ENCODE data around the gene PCDHGB6.
A peak's percentile ranks its signal among the peaks of the same experiment; 100 is the strongest.
"Not testable (repeated sequence)": the region's sequence is repeated elsewhere in the genome, so short reads cannot be mapped to it uniquely, and the experiment has no call there.

Gene PCDHGB6

DNA sequence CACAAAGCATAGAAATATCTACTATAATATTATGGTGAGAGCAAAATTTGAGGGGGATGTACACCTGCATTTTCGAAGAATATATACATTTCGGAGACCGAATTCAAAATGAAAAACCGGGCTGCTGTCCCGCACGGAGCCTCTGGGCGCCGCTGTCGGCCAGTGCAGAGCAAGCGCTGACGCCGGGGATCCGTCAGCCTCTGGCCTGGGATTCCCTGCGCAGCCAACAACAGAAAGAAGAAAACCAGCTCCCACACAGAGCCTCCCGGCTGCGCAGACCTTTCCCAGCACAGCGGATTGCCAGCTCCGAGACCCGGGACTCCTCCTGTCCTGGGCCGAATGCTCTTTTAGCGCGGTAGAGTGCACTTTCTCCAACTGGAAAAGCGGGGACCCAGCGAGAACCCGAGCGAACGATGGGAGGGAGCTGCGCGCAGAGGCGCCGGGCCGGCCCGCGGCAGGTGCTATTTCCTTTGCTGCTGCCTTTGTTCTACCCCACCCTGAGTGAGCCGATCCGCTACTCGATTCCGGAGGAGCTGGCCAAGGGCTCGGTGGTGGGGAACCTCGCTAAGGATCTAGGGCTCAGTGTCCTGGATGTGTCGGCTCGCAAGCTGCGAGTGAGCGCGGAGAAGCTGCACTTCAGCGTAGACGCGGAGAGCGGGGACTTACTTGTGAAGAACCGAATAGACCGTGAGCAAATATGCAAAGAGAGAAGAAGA, at the start of gene PCDHGB6:
Gene PCDHGB6, plus strand, starts transcription at position 232 of the 716 bp plus-strand sequence. Its CDS starts 182 bp downstream, at position 414.
- DNase-seq (ENCODE audit: low spot score) = peak; percentile 77

DNA sequence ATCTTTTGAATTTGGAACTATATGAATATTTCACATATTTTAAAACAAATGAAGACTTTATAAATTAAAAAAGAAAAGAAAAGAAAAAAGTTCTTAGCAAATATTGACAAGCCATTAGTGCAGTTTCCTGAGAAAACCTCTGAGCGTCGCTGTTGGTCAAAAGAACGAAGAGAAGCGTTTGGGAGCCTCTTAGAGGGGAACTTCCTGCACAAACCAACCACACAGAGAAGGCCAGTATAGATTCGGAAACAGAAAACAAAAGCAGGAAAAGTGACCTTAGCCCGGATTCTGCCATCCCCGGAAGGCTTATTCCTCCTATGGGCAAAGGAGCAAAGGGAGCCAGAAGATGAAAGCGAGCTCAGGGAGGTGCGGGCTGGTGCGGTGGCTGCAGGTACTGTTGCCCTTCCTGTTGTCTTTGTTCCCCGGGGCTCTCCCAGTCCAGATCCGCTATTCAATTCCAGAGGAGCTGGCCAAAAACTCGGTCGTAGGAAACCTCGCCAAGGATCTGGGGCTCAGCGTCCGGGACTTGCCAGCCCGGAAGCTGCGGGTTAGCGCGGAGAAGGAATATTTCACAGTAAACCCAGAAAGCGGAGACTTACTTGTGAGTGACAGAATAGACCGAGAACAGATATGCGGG, 47.9 kb upstream of the PCDHGB6 start, which contains the start of gene PCDHGB2:
Gene PCDHGB2, plus strand, starts transcription at position 205 of the 637 bp plus-strand sequence. Its CDS starts 142 bp downstream, at position 347.
- DNase-seq (ENCODE audit: low spot score) = peak; percentile 41

DNA sequence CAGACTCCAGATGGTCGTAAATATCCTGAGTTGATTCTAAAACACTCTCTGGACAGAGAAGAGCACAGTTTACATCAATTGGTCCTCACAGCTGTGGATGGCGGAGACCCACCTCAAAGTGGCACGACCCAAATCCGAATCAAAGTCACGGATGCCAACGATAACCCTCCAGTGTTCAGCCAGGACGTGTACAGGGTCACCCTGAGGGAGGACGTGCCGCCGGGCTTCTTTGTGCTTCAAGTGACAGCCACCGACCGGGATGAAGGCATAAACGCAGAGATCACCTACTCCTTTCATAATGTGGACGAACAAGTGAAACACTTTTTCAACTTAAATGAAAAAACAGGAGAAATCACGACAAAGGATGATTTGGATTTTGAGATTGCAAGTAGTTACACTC, 47.1 kb upstream of the PCDHGB6 start:
- no peak for DNase-seq (ENCODE audit: low spot score)

DNA sequence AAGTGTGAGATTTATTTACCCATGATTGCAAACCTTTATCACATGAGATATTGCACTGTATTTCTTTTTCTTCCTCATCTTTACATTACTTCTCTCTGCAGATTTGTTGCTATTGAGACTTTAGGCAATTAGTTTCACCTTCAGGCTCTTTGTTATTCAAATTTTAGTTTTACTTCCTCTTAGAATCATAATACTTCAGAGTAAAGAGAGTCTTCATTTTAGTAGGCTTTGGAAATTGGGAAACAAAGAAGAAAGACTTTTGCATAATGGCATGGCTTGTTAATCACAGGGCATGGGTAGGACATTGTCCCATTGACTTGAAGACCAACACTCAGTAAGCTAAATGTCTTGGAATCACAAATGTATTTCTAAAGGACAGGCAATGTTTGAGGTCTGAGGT, 45.1 kb upstream of the PCDHGB6 start:
- no peak for DNase-seq (ENCODE audit: low spot score)

DNA sequence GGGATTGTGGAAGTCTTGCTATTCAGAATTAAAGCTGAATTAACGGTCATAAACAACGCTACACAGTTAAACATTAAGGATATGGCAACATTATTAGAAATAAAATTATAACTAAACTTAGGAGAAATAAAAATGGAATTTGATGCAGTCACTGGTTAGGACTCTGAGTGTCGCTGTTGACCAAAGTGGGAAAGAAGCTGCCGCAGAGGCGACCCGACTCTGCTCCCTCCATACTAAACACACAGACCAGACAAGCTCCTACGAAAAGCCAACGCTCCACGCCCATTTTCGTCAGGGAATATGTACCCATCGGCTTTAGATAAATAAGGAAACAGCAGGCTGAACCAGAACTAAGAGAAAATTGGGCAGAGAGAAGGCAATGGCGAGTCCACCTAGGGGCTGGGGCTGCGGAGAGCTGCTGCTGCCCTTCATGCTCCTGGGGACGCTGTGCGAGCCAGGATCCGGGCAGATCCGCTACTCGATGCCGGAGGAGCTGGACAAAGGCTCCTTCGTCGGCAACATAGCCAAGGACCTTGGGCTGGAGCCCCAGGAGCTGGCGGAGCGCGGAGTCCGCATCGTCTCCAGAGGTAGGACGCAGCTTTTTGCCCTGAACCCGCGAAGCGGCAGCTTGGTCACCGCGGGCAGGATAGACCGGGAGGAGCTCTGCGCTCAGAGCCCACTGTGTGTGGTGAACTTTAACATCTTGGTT, 43.7 kb upstream of the PCDHGB6 start, which contains the start of gene PCDHGA5:
Gene PCDHGA5, plus strand, starts transcription at position 211 of the 709 bp plus-strand sequence. Its CDS starts 169 bp downstream, at position 380.
- no peak for DNase-seq (ENCODE audit: low spot score)

DNA sequence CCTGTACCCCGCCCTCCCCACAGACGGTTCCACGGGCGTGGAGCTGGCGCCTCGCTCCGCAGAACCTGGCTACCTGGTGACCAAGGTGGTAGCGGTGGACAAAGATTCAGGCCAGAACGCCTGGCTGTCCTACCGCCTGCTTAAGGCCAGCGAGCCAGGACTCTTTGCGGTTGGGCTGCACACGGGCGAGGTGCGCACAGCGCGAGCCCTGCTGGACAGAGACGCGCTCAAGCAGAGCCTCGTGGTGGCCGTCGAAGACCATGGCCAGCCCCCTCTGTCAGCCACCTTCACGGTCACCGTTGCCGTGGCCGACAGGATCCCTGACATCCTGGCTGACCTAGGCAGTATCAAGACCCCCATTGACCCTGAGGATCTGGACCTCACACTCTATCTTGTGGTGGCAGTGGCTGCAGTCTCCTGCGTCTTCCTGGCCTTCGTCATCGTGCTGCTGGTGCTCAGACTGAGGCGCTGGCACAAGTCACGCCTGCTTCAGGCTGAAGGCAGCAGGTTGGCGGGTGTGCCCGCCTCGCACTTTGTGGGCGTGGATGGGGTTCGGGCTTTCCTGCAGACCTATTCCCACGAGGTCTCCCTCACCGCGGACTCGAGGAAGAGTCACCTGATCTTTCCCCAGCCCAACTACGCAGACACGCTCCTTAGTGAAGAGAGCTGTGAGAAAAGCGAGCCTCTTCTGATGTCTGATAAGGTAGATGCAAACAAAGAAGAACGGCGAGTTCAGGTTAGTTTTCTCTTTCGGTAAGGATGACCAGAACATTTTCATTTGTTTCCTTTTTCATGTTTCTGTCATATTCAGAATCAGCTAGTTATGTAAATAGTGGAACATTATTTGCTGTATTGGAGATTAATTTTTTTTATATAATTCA, 41.6 kb upstream of the PCDHGB6 start:
- DNase-seq (ENCODE audit: low spot score) = no peak

DNA sequence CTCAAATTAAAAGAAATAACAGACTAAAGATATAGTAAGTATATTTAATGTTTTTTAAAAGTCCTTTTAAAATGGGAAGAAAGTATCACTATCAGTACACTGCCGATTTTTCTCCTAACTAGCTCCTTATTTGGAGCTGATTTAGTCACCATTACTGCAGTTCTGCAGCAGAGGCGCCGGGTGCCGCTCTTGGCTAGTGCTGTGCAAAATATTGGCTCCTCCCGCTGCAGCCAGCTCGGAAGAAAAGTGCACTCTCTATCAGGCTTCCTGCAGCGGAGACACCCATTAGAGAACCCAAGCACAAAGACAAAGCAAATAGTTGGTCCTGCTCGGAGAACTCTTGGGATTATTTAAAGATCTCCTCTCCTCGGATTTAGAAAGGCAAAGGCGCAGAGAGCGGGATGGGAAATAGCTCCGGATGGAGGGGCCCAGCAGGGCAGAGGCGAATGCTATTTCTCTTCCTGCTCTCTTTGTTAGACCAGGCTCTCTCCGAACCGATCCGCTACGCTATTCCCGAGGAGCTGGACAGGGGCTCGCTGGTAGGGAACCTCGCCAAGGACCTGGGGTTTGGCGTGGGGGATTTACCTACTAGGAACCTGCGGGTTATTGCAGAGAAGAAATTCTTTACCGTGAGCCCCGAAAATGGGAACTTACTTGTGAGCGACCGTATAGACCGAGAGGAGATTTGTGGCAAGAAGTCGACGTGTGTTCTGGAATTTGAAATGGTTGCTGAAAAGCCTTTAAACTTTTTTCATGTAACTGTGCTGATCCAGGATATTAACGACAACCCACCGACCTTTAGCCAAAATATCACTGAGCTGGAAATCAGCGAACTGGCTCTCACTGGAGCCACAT, 37.6 kb upstream of the PCDHGB6 start, which contains the start of gene PCDHGB3:
Gene PCDHGB3, plus strand, starts transcription at position 249 of the 855 bp plus-strand sequence. Its CDS starts 153 bp downstream, at position 402.
- DNase-seq (ENCODE audit: low spot score) = no peak

DNA sequence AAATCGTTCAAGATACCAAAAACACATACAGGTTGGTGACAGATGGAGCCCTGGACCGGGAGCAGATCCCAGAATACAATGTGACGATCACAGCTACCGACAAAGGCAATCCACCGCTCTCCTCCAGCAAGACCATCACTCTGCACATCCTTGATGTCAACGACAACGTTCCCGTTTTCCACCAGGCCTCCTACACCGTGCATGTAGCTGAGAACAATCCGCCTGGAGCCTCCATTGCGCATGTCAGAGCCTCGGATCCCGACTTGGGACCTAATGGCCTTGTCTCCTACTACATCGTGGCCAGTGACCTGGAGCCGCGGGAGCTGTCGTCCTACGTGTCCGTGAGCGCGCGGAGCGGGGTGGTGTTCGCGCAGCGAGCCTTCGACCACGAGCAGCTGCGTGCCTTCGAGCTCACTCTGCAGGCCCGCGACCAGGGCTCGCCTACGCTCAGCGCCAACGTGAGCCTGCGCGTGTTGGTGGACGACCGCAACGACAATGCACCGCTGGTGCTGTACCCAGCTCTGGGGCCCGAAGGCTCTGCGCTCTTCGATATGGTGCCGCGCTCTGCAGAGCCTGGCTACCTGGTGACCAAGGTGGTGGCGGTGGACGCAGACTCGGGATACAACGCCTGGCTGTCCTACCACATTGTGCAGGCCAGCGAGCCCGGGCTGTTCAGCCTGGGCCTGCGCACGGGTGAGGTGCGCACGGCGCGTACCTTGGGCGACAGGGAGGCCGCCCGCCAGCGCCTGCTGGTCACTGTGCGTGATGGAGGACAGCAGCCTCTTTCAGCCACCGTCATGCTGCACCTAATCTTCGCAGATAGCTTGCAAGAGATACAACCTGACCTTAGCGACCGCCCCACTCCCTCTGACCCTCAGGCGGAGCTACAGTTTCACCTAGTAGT, 36.0 kb upstream of the PCDHGB6 start:
- DNase-seq (ENCODE audit: low spot score) = no peak

DNA sequence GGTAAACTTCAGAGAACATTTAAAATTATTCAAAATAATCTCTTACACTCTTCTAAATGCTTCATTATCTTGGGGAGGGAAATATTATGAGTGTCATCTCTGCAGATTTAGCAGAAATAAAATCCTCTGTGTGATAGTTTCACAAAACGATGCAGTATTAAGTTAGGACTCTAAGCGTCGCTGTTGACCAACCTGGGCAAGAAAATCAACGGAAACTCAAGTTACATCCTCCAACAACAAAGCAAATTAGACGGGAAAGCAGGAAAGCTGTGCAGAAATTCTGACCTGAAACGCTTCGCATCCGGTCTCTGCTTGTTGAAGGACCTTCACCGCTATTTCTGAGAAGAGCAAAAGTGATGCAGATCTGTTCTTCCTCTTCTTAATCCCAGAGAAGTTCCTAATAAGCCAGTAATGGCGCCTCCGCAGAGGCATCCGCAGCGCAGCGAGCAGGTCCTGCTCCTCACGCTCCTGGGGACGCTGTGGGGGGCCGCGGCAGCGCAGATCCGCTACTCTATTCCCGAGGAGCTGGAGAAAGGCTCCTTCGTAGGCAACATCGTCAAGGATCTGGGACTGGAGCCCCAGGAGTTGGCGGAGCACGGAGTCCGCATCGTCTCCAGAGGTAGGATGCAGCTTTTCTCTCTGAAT, 34.0 kb upstream of the PCDHGB6 start, which contains the start of gene PCDHGA6:
Gene PCDHGA6, plus strand, starts transcription at position 219 of the 645 bp plus-strand sequence. Its CDS starts 193 bp downstream, at position 412.
- no peak for DNase-seq (ENCODE audit: low spot score)

DNA sequence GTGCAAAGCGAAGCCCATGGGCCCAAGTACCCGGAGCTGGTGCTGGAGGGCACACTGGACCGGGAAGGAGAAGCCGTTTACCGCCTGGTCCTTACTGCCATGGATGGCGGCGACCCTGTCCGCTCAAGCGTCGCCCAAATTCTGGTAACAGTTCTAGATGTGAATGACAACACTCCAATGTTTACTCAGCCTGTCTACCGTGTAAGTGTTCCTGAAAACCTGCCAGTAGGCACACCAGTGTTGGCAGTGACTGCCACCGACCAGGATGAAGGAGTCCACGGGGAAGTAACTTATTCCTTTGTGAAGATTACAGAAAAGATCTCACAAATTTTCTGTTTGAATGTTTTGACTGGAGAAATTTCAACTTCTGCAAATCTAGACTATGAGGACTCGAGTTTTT, 33.2 kb upstream of the PCDHGB6 start:
- DNase-seq (ENCODE audit: low spot score) = no peak

DNA sequence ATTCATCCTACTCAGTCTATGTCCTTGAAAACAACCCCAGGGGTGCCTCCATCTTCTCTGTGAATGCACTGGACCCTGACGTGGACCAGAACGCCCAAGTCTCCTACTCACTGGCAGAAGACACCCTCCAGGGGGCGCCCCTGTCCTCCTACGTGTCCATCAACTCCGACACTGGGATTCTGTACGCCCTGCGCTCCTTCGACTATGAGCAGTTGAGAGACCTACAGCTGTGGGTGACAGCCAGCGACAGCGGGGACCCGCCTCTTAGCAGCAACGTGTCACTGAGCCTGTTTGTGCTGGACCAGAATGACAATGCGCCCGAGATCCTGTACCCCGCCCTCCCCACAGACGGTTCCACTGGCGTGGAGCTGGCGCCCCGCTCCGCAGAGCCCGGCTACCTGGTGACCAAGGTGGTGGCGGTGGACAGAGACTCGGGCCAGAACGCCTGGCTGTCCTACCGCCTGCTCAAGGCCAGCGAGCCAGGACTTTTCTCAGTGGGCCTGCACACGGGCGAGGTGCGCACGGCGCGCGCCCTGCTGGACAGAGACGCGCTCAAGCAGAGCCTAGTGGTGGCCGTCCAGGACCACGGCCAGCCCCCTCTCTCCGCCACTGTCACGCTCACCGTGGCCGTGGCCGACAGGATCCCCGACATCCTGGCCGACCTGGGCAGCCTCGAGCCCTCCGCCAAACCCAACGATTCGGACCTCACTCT, 32.2 kb upstream of the PCDHGB6 start:
- not testable (repeated sequence) for DNase-seq (ENCODE audit: low spot score)

DNA sequence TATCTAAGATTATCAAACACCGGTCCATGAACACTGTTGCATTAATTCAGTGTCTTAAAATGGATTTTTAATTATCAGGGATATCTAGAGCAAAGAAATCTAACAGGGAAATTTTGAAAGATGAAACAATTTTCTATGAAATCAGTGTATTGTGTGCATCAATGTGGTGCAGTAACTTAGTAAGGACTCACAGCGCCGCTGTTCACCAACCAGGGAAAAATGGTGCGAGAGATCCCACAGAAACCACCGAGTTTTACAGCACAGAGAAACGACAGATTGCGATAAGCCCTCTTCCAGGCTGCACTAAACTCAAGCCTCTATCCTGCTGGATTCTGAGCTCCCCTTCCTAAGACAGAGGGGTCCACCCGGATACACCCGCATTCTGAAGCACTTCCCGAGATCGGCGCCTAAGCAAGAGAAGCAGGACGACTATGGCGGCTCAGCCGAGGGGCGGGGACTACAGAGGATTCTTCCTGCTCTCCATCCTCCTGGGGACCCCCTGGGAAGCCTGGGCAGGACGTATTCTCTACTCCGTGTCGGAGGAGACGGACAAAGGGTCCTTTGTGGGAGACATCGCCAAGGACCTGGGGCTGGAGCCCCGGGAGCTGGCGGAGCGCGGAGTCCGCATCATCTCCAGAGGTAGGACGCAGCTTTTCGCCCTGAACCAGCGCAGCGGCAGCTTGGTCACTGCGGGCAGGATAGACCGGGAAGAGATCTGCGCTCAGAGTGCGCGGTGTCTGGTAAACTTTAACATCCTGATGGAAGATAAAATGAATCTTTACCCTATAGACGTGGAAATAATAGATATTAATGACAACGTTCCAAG, 25.1 kb upstream of the PCDHGB6 start, which contains the start of gene PCDHGA7:
Gene PCDHGA7, plus strand, starts transcription at position 274 of the 826 bp plus-strand sequence. Its CDS starts 158 bp downstream, at position 432.
- DNase-seq (ENCODE audit: low spot score) = no peak

DNA sequence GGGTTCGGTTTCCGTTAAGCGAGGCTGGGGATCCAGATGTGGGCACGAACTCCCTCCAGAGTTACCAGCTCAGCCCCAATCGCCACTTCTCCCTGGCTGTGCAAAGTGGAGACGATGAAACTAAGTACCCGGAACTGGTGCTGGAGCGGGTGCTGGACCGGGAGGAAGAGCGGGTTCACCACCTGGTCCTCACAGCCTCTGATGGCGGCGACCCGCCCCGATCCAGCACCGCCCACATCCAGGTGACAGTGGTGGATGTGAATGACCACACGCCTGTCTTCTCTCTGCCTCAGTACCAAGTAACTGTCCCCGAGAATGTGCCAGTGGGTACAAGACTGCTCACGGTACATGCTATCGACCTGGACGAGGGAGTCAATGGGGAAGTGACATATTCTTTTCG, 24.5 kb upstream of the PCDHGB6 start:
- DNase-seq (ENCODE audit: low spot score) = no peak

DNA sequence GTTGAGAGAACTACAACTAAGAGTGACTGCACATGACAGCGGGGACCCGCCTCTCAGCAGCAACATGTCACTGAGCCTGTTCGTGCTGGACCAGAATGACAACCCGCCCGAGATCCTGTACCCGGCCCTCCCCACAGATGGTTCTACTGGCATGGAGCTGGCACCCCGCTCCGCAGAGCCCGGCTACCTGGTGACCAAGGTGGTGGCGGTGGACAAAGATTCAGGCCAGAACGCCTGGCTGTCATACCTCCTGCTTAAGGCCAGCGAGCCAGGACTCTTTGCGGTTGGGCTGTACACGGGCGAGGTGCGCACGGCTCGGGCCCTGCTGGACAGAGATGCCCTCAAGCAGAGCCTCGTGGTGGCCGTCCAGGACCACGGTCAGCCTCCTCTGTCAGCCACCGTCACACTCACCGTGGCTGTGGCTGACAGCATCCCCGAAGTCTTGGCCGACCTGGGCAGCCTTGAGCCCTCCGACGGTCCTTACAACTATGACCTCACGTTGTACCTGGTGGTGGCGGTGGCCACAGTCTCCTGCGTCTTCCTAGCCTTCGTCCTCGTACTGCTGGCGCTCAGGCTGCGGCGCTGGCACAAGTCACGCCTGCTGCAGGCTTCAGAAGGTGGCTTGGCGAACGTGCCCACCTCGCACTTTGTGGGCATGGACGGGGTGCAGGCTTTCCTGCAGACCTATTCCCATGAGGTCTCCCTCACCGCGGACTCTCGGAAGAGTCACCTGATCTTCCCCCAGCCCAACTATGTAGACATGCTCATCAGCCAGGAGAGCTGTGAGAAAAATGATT, 23.2 kb upstream of the PCDHGB6 start:
- DNase-seq (ENCODE audit: low spot score) = no peak

DNA sequence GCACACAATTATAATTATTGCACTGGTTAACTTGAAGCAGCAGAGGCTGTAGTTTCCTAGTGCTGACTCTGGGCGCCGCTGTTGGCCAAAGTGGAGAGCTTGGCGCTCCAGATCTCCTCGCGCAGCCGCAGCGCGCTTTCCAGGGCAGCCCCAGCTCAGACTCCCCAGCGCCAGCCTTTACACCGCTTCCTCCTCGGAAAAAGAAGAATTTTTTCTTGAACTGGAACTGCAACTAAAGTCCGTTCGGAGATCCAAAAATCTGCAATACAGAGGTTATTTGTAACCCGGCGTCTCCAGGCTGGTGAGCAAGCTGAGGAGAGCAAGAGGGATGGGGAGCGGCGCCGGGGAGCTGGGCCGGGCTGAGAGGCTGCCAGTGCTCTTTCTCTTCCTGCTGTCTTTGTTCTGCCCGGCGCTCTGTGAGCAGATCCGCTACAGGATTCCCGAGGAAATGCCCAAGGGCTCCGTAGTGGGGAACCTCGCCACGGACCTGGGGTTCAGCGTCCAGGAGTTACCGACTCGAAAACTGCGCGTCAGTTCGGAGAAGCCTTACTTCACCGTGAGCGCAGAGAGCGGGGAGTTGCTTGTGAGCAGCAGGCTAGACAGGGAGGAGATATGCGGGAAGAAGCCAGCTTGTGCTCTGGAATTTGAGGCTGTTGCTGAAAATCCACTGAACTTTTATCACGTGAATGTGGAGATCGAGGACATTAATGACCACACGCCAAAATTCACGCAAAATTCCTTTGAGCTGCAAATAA, 20.1 kb upstream of the PCDHGB6 start, which contains the start of gene PCDHGB4:
Gene PCDHGB4, plus strand, starts transcription at position 142 of the 755 bp plus-strand sequence. Its CDS starts 187 bp downstream, at position 329.
- DNase-seq (ENCODE audit: low spot score) = peak; percentile 37
